GM12878 (cell line): ENCODE measurements around the gene ARHGDIA.

Experiments used
- ATF2 ChIP-seq: IDR thresholded peaks from 2 replicates; pipeline ENCODE4 v1.6.1; 2012; ENCODE audit warnings: low read length, inconsistent platforms
- CHD1 ChIP-seq: IDR thresholded peaks from 2 replicates; pipeline ENCODE4 v1.6.1; 2012; ENCODE audit warnings: low read depth, low read length, improper control_type of control experiment
- CTCF ChIP-seq, 3 experiments: IDR thresholded peaks in 2 of 3; conservative IDR thresholded peaks in 1 of 3; 2 replicates each; pipeline ENCODE4 v1.5.1; 2011; ENCODE audit warnings: low read depth in 3 of 3, low read length in 3 of 3, mild to moderate bottlenecking in 3 of 3, control low read depth in 2 of 3, moderate library complexity in 2 of 3, inconsistent platforms in 1 of 3, mixed read lengths in 1 of 3; ENCODE audit not compliant: control insufficient read depth in 2 of 3, insufficient read depth in 1 of 3; ENCODE audit errors: extremely low read depth in 1 of 3
- E2F4 ChIP-seq: IDR thresholded peaks from 2 replicates; pipeline ENCODE4 v1.6.1; 2012; ENCODE audit warnings: low read depth, low read length, improper control_type of control experiment
- EGR1 ChIP-seq, 2 experiments: IDR thresholded peaks; 1 replicate in 1 of 2; 2 replicates in 1 of 2; pipeline ENCODE4 v1.6.1; 2011 to 2012; ENCODE audit warnings: low read depth in 2 of 2, low read length in 2 of 2, borderline replicate concordance in 1 of 2, mild to moderate bottlenecking in 1 of 2, moderate library complexity in 1 of 2
- ELK1 ChIP-seq: IDR thresholded peaks from 2 replicates; pipeline ENCODE4 v1.6.1; 2012; ENCODE audit warnings: low read depth, low read length, improper control_type of control experiment
- EZH2 ChIP-seq: IDR thresholded peaks from 2 replicates; pipeline ENCODE4 v1.6.1; 2012; ENCODE audit warnings: low read depth, mild to moderate bottlenecking, control low read depth, inconsistent platforms, low read length, borderline replicate concordance; ENCODE audit not compliant: control insufficient read depth
- KDM1A ChIP-seq: fragments of 200-600 bp; sonication (generic); IDR thresholded peaks from 2 replicates; pipeline ENCODE4 v1.6.1; 2016; ENCODE audit warnings: borderline replicate concordance
- NBN ChIP-seq: fragments of 450-650 bp; IDR thresholded peaks from 2 replicates; pipeline ENCODE4 v1.6.1; 2016
- RAD21 ChIP-seq: IDR thresholded peaks from 2 replicates; pipeline ENCODE4 v1.6.1; 2011; ENCODE audit warnings: mild to moderate bottlenecking, low read depth, low read length, moderate library complexity; ENCODE audit not compliant: insufficient read depth
- REST ChIP-seq: IDR thresholded peaks from 2 replicates; pipeline ENCODE4 v1.6.1; 2012; ENCODE audit warnings: mild to moderate bottlenecking, low read depth, low read length
- TAF1 ChIP-seq: IDR thresholded peaks from 2 replicates; pipeline ENCODE4 v1.6.1; 2011; ENCODE audit warnings: mild to moderate bottlenecking, low read depth, low read length, borderline replicate concordance
- USF2 ChIP-seq: IDR thresholded peaks from 2 replicates; pipeline ENCODE4 v1.6.1; 2011; ENCODE audit warnings: low read depth, low read length, improper control_type of control experiment, borderline replicate concordance
- ZNF24 ChIP-seq: fragments of 450-650 bp; IDR thresholded peaks from 2 replicates; pipeline ENCODE4 v1.6.1; 2017; ENCODE audit warnings: antibody characterized with exemption, mild to moderate bottlenecking

- TF ChIP-seq CTCF (IDR thresholded peaks at IDR 0.05 in 2 of 3, conservative IDR thresholded peaks at IDR 0.05 in 1 of 3; ENCODE audit: control insufficient read depth in 2 of 3, extremely low read depth in 1 of 3, insufficient read depth in 1 of 3, low read depth in 3 of 3, low read length in 3 of 3) (no peak), KDM1A (no peak), E2F4 (no peak), CHD1 (no peak), EGR1 (IDR thresholded peaks at IDR 0.05; ENCODE audit: borderline replicate concordance in 1 of 2, low read depth in 2 of 2, low read length in 2 of 2) (no peak), ATF2 (no peak), NBN (no peak), USF2 (no peak), RAD21 (no peak), EZH2 (no peak), REST (no peak), ZNF24 (no peak), ELK1 (no peak), TAF1 (no peak)
These were observed 28.8 kb downstream of the ARHGDIA start for GRCh38 chr17:81842378-81842724.
